ENCODE data around the gene MAP2K2.
"Not testable (repeated sequence)": the region's sequence is repeated elsewhere in the genome, so short reads cannot be mapped to it uniquely, and the experiment has no call there.

Gene MAP2K2

DNA sequence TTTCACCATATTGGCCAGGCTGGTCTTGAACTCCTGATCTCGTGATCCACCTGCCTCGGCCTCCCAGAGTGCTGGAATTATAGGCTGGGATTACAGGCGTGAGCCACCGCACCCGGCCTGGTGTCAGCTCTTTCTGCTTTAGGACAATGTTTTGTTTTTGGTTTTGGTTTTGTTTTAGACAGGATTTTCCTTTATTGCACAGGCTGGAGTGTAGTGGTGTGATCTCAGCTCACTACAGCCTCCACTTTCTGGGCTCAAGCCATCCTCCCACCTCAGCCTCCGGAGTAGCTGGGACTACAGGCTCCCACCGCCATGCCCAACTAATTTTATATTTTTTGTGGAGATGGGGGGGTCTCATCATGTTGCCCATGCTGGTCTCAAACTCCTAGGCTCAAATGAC, 5.1 kb upstream of the MAP2K2 start:
- not testable (repeated sequence) for DNase-seq

DNA sequence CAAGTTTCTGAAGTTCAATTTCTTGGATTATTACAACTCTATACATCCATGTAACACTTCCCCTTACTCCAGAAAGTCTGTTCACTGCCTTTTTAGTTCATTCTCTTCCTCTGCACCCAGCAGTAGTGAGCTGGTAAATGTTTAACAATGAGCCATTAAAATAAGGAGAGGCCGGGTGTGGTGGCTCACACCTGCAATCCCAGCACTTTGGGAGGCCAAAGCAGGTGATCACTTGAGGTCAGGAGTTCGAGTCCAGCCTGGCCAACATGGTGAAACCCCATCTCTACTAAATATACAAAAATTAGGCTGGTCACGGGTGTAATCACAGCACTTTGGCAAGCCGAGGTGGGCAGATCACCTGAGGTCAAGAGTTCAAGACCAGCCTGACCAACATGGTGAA, 3.4 kb upstream of the MAP2K2 start:
- not testable (repeated sequence) for DNase-seq

DNA sequence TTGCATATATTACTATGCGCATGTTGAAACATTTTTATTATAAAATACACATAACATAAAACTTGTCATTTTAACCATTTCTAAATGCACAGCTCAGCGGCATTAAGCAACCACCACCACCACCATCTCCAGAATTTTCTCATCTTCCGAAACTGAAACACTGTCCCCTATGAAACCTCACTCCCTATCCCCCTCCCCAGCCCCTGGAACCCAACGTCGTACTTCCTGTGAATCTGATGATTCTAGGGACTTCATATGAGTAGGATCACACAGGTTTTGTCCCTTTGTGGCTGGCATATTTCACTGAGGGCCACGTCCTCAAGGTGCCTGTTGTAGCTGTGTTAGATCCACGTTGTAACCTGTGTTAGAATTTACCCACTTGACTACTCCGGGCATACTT, 716 bp upstream of the MAP2K2 start:
- DNase-seq: no peak

DNA sequence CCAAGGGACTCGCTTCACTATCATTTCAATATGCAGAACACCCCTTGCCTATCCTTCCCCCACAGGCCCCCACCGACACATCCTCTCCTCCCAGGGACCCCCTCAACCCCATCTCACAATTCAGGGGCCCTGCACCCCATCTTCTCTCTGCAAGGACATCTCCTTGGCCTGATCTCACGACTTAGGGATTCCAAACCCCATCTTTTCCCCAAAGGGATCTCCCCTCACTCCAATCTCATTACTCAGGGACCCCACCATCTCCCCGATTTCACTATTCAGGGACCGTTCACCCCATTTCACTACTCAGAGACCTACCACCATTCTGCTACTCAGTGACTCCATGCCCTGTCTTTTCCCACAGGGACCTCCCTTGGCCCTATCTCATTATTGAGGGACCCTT, 1.4 kb downstream of the MAP2K2 start:
- DNase-seq: no peak

DNA sequence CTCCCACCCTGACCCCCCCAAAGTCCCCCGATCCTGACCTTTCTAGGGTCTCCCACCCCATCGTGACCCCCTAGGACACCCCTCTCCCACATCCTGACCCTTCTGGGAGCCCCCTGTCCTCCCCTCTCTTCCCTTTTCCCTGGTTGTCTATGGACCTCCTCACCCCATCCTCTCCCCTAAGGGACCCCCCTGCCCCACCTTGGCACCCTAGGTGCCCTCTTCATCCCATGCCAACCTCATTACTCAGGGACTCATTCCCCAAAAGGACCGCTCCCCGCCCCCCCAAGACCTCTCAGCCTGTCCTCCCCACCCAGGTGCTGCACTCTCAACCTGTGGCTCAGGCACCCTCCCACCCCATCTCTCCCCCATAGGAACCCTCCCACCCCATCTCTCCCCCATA, 2.1 kb downstream of the MAP2K2 start:
- DNase-seq: no peak

DNA sequence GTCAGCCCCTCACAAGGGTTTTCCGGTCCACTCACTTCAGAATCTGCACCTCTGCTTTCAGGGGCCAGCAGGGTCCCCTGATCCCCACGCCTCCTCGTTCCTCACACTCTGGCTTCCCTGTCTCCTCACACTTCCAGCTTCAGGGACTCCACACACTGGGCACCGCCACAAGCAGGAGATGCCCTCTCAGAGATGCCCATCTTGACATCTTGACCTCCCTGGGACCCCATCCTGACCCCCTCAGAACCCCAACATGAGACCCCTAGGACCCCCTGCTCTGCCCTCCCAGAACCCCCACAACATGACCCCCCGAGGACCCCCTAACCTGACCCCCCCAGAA, 2.7 kb downstream of the MAP2K2 start:
- DNase-seq: no peak

DNA sequence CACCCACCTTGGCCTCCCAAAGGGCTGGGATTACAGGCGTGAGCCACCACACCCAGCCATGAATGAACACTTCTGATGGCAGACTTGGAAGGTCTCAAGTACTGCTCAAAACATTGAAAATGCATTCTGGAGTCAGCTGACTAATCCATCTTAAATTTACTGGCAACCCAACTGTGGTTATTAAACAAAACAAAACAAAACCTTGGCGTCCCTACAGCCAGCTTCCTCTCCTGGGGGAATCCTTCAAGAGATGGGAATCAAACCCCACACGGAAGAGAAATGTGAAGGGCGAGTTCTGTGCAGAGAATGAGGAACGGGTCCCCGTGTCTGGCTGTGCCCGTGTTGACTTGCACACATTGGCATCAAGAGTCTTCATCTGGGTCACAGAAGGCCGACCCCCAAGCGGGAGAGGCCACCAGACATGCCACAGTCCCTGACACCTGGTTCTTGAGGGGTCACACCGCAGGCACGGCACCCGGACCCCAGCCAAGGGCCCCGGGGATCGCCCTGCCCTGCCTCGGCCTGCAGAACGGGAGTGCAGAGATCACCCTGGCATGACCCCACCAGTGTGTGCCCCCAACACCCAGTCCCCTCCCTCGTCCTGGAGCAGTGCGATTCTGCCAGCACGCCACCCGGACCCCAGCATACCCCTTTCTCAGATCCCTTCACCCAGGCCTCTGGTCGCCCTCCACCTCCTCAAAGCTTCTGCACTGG, 3.2 kb downstream of the MAP2K2 start:
- no peak for DNase-seq

DNA sequence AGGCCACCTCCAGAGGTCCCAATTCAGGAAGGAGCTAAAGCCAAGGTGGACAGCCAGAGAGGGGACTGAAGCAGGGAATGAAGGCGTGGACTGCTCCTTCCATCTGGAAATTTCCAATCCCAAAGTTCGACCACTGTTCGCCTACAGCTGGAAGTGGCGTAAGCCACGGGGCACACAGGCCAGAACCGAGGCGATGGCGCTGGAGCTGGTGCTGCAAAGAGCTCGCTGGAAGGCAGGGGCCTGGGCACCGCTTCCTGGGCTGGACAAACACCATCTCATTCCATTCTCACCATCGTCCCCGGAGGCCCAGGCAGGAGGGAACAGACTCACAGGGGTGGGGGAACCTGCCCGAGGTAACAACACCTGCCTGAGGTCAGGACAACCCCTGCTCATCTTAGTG, 4.2 kb downstream of the MAP2K2 start:
- no peak for DNase-seq

DNA sequence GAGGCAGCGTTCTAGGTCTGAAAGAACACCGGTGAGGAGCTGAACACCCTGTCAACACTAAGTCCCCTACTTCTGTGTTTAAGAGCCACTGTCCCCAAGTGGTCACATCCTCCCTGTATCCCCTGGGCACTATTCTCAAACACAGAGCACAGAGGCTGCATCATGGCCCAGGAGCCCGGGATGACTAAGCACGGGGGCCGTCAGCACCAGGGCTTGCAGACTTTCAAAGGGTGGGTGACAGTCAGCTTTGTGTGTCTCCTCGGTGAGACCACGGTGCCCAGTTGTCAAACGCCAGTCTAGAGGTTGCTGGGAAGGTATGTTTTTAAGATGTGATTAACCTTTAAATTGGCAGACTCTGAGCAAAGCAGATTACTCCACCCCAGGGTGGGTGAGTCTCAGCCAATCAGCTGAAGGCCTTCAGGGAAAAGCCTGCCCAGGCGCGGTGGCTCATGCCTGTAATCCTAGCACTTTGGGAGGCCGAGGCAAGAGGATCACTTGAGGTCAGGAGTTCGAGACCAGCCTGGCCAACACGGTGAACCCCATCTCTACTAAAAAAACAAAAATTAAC, 8.0 kb downstream of the MAP2K2 start:
- no peak for DNase-seq

DNA sequence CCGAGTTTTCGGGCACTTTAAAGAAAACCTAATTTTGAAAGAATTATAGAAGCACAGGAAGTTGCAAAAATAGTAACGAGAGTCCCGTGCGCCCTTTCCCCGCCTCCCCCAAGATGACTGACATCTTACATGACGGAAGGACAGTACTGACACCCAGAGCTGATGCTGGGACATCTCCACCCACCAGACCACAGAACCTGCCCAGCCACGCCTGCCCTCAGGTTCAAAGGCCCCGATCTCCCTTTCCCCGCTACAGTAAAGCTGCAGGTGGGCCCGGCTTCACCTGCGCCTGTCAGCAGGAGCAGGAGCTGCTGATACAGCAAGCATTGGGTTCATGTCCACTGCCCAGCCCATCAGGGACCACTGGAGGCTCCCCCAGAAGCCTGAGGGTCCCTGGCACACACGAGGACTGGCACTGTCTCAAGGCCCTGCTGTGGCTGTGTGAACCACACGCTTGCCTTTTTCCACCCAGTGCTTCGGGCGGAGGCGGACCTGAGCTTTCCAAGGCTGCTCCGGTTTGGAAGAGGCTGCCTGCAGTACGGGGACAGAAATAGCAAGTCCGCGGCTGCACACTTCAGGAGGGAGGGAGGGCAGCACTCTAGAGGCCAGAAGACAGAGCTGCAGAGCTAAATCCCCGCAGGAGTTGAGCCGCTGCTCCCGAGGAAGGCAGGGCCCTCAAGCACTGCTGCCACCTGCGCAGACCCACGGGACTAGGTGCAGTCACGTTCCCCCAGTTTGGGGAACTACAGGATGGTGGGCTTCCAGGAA, 8.7 kb downstream of the MAP2K2 start:
- no peak for DNase-seq

DNA sequence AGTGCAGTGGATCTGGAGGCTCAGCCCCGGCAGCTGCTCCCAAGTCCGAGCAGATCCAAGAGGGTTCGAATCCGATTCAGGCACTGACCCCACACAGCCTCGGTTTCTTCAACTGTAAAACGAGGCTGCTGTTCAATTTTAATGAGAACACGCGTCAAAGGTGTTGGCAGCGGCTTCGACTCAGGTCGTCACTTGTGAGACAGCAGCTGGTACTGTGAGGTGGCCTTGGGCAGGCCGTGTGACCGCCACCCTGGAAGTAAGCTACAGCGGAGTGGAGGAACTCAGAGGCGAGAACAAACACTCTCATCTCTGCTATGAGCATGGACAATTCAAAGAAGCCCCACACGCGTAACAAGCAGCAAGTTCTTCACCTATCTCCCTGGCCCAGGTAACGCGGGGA, 9.7 kb downstream of the MAP2K2 start:
- DNase-seq: no peak

DNA sequence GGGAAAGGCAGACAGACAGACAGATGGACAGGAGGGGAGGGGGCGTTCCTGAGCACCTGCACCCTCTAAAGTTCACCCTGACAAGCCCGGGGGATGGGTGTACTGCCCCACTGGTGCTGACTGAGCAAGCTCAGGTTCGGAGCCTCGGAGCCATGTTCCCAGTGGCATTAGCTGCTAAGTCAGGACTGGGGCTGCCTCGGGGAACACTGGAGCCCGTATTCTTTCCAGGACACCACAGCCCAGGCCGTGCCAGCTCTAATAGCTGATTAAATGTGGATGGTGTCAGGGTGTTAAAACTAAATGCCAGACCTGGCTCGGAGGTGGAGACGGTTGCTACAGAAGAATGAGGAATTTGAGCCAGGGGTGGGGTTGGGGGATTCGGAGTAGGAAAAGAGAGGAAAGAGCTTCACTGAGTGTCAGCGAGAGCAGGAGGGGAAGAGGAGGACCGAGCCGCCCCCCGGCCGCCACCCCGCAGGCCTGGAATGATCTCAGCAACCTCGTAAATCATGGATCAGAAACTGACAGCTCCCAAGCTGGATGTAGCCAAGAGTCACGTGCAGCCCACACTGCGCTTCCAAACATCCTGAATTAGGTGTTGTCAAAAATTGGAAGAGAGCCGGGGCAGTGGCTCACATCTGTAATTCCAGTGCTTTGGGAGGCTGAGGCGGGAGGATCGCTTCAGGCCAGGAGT, 10.4 kb downstream of the MAP2K2 start:
- no peak for DNase-seq

DNA sequence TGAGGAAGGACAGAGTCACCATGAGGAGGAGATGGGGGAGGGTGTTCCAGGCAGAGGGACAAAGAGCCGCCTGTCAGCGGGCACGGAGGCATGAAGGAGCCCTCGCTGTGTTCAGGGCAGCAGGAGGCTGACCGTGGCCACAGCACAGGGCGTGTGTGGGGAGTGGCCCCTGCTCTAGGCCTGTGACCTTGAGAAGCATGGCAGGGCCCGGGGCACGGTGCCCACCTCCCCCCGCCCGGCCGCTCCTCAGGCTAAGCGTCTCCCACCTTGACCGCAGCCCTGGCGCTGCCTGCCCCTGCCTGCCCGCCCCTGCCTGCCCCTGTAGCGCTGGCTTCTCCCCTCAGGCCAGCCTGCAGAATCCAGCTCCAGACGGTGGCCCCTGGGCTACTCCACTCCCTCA, 11.6 kb downstream of the MAP2K2 start:
- DNase-seq: no peak

DNA sequence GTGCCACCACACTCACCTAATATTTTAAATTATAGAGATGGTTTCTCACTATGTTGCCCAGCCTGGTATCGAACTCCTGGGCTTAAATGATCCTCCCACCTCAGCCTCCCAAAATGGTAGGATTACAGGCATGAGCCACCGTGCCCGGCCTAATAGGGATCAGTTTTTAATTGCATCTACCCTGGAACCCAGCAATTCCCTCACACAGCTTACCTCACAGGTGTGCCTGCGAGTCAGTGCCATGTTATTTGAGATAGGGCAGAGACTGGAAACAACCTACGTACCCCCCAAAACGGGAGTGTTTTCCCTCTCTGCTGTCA, 14.3 kb downstream of the MAP2K2 start:
- DNase-seq: no peak

DNA sequence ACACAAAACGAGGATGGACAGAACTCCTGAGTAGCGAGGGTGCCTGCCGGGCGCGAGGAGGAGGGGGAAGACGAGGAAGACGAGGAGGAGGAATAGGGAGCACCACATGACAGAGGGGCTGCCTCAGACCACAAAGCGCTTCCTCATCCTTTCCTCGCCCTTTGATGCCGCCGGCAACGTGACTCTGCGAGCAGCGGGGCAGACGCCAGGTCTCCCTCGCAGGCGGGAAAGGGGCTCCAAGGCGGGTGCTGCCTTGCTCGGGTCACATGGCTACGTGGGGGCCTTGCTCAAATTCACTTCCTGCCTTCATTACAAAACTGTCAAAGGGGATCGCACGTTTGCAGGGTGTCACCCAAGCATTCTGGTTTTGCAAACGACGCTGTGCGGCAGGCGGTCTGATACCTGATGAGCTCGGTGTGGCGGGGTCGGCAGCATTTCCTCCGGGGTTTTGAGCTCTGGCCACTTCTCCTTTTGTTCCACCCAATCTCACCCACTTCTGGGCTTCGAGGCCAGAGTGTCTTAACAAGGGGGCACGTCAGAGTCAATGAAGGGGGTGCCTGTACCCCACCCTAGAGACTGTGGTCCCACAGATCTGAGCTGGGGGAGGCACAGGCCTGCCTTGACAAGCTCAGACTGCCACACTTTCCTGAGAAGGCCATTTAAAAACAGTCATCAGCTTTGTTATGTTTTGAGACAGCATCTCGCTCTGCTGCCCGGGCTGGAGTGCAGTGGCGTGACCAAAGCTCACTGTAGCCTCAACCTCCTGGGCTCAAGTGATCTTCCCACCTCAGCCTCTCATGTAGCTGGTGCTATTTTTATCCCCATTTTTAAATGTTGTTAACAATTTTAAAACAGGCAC, 14.9 kb downstream of the MAP2K2 start:
- no peak for DNase-seq

DNA sequence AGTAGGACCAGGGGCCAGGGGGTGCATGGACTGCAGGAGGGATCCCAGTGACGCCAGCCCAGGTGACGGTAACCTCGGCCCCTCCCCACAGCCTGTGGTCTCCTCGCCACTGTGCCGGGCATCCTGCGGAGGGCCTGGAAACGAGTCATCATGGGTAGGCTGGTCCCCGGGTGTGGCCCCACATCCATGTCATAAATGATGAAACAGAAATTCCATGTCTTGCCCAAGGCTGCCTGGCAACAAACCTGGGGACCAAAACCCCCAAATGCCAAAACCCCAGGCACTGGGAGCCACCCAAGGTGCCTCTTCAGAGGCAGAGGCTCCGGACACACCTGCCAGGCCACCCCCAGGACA, 20.9 kb downstream of the MAP2K2 start:
- DNase-seq: no peak

DNA sequence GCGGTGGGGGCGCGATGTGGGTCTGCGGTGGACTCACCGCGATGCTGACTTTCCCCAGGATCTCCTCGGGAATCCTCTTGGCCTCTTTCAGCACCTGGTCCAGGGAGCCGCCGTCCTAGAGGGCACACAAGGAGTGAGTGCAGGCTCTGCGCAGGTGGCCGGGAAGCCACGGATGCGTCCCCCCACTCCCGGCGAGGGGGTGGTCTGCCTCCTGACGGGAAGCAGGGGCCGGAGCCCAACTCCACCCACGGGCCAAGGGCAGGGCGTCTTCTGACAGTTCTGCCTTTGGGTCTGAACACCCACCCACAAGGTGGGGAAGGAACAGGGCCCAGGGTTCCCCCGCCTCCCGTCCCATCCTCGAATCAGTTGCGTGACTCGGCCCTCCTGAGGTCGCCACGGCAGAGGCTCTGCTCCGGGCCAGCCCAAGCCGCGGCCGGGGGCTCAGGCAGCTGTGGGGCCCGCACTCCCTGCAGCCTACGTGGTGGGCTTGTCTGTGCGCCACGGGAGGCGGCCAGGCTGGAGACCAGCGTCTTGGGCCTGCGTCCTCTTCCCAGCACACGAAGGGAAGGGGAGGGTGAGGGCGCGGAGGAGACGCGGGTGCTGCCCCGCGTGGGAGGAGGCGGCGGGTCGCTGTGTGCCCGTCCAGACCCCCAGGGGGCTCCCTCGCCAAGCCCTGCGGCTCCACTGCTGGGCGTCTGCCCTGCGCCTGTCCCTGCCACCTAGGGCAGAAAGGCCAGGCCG, 21.4 kb downstream of the MAP2K2 start:
- DNase-seq: no peak

DNA sequence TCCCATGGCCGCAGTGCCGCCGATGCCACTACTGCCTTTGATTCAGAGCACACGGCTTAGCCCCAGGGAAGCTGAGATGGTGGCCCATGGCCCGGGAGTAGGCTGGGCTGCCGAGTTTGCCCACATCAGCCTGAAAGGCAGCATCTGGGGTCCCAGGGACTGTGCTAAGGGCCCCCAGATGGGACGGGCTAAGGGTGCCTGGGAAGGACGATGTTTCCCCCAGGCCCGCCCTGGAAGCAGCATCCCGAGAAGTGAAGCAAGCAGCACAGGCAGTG, 22.5 kb downstream of the MAP2K2 start:
- no peak for DNase-seq

DNA sequence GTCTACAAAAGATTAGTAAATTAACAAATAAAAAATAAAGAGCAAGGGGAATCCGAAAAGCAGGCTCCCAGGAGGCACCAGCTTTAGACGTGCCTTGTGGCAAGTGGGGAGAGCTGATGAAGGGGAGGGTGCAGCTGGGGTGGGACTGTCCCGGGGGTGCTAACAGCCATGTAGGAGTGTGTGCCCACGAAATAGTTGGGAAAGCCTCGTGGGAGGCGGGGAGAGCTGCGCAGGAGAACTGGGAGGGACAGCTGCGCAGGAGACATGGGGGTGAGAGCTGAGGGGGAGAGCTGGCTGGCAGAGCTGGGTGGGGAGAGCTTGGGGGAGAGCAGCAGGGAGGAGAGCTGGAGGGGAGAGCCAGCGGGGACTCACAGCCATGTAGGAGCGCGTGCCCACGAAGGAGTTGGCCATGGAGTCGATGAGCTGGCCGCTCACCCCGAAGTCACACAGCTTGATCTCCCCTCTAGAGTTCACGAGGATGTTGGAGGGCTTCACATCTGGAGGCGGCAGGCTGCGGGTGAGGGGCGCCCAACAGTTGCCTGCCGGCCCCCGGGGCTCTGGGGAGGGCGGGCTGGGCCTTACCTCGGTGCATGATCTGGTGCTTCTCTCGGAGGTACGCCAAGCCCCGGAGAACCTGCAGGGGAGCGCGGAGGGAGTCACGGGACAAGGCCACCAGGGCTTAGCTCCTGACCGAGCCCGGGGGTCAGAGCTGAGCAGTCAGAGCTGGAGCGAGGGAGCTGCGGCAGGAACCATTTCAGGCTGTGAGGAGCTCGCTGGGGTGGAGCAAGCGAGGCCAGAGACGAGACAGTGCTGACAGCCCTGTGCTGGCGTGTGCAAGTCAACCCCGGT, 23.1 kb downstream of the MAP2K2 start:
- DNase-seq: no peak

DNA sequence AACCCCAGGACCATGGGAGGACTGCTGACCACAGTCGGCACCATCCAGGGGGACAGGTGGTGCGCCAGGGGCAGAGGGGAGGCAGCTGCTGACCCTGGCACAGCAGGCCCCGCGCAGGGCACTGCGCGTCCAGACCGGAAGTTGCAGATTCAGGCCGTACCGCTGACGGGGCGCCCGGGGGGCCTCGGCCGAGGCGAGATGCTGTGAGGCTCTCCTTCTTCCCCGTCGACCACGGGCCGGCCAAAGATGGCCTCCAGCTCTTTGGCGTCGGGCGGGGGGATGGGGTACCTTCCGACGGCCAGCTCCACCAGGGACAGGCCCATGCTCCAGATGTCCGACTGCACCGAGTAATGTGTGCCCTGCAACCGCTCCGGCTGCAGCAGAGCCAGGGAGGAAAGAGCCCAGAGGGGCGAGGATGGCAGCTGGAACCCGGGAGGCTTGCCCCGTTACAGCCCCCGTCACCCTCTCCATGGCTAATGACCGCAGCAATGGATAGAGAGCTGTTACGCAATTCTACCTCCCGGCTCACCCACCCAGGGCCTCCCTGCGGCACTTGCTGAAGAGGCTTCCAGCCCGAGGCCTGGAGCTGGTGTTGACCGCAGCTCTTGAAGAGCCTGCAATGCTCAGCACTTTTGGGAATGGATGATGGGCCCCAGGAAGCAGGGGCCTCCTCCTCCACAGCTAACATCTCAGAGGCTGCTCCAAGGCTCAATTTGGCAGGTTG, 24.7 kb downstream of the MAP2K2 start:
- no peak for DNase-seq

DNA sequence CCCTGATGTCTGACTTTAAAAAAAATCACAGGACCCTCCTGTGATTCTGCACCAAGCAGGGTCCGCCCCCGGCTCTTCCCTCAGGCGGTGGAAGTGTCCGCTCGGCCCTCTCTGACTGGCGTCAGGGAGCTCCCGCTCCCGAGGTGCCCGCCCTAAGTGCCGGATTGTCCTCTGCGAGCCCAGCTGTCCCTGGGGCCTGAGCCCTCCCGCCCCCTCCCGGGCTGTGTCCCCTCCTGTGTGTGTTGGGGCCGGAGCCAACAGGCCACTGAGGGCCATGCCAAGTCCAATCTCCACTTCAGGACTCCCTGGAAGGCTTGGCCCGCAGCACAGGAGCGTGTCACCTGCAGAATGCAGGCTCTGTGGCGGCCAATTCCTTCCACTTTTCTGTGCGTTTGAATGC, 25.4 kb downstream of the MAP2K2 start:
- DNase-seq: no peak
